Measurements from ENCODE around the gene LGALS3. TPM values are rescaled to one million over a fixed set of nuclear protein-coding genes. Genes with fewer than 3 reads are reported as not detected.

LGALS3 gene
- total RNA-seq, 1 experiment from 2014 or later: 122 TPM

DNA sequence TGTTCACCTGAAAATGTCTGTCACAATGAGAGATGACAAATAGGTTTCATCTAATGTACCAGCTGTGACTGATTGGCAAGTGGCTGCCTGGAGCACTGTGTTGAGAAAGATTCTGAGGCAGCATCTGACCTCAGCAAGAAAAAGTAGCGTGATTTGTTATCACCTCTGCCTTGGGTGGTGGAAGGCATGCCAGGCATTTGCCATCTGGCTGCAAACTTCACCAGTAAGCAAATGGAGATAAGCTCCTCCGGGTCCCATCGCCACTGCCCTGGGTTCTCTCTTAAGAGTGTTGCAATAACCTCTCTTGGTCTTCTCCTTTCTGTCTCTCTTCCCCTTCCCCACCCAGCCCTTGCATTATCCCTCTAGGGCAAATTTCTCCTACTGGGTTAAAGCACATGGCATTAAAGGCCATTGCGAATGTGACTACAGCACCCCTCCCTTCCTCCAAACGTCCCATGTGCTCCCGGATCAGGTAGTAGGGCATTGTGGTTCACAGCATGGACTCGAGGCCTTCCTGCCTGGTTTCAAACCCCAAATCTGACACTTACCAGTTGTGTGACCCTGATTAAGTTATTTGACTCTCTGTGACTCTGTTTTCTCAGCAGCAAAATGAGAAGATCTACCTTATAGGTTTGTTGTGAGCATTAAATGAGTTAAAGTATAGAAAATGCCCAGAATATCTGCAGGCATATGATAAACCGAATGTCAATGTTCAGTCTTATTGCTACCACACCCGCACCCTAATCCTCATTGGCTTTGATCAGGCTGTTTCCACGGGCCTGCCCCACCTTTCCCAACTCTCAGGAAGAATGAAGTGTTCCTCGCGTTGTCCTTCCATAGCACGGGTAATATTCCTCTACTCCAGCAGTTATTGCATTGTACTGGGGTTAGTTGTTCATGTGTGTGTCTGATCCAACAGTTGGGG lies 8.2 kb upstream of the LGALS3 start:
- no peaks in the 10 kb centered on the region for H3K9me2 ChIP-seq (ENCODE audit: insufficient read depth)
- no TSS peak for BruUV-seq (replicated peaks)
- CTCF ChIA-PET: no interaction called here
- H3K4me3 ChIP-seq: no peak overlapping the region
- peak; percentile 59 to 92 for DNase-seq
- TF ChIP-seq EZH2 (IDR thresholded peaks at IDR 0.05; ENCODE audit: low read depth): no peak
- TF ChIP-seq, protein P1, sequence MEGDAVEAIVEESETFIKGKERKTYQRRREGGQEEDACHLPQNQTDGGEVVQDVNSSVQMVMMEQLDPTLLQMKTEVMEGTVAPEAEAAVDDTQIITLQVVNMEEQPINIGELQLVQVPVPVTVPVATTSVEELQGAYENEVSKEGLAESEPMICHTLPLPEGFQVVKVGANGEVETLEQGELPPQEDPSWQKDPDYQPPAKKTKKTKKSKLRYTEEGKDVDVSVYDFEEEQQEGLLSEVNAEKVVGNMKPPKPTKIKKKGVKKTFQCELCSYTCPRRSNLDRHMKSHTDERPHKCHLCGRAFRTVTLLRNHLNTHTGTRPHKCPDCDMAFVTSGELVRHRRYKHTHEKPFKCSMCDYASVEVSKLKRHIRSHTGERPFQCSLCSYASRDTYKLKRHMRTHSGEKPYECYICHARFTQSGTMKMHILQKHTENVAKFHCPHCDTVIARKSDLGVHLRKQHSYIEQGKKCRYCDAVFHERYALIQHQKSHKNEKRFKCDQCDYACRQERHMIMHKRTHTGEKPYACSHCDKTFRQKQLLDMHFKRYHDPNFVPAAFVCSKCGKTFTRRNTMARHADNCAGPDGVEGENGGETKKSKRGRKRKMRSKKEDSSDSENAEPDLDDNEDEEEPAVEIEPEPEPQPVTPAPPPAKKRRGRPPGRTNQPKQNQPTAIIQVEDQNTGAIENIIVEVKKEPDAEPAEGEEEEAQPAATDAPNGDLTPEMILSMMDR (conservative IDR thresholded peaks at IDR 0.05): no peak
- H3K9me3 ChIP-seq (ENCODE audit: insufficient read depth, low read depth): no peaks in the 10 kb centered on the region
- H3F3A ChIP-seq (ENCODE audit: insufficient read depth, low read depth): peaks cover 46% of the 10 kb centered on the region
- intact Hi-C loops (cut with micrococcal nuclease; ENCODE audit: unreplicated experiment): no loop called here
- POLR2A ChIA-PET (ENCODE audit: unreplicated experiment): interaction anchor here (0.5 to 1.0 kb wide), 4 partner anchors 8 to 436 kb away, joined by 3 to 10 read pairs (median 4); partner anchors contain the start of gene LGALS3
- H3K4me1 ChIP-seq (replicated peaks; ENCODE audit: insufficient read depth): peaks cover 65% of the 10 kb centered on the region
- no peaks in the 10 kb centered on the region for H3K79me2 ChIP-seq (ENCODE audit: low read depth)
- peak overlapping the region; percentile 76 for H3K27ac ChIP-seq
- peak overlapping the region; percentile 45 for H3K4me2 ChIP-seq
- H4K20me1 ChIP-seq (ENCODE audit: insufficient read depth): no peaks in the 10 kb centered on the region
- H3K27me3 ChIP-seq (ENCODE audit: insufficient read depth, low read depth): no peaks in the 10 kb centered on the region
- H2AFZ ChIP-seq: peak overlapping the region; percentile 62; the same call in 1 of the 2 replicates
- no peaks in the 10 kb centered on the region for H3K36me3 ChIP-seq (ENCODE audit: low read depth)

DNA sequence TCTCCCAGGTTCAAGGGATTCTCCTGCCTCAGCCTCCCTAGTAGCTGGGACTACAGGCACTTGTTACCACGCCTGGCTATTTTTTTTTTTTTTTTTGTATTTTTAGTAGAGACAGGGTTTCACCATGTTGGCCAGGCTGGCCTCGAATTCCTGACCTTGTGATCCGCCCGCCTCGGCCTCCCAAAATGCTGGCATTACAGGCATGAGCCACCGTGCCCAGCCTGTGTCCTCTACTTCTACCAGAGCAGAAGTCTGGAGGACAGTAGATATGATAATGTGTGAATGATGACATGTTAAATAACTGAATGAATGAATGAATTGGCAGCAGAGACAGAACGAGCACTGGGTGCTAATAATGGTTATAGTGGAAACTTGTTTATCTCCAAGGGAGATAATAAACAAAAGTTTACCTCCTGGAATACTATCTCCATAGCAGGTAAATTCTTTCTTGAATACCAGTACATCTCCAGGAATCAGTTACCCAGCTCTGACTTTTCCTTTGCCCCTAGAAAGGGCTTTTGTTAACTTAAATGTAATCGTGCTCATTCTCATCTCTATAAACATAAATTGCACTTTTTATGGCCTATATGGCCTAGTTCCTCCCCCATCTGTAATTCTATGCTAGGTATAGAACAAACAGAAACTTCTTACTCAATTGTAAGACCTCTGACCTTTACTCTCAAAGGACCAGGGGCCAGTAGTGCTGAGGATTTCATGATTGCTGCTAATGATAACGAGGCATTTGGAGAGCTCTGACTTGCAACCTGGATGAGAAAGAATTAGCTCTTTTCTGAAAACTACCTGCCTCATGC lies 7.2 kb upstream of the LGALS3 start:
- POLR2A ChIA-PET (ENCODE audit: unreplicated experiment): interaction anchor here (0.5 to 0.7 kb wide), 5 partner anchors 8 to 70 kb away, joined by 3 to 5 read pairs (median 4); partner anchors contain the start of gene MAPK1IP1L
- Histone ChIP-seq H3F3A (ENCODE audit: insufficient read depth, low read depth) (peaks cover 53% of the 10 kb centered on the region), H3K36me3 (ENCODE audit: low read depth) (no peaks in the 10 kb centered on the region), H2AFZ (no peak overlapping the region), H3K27me3 (ENCODE audit: insufficient read depth, low read depth) (no peaks in the 10 kb centered on the region), H4K20me1 (ENCODE audit: insufficient read depth) (no peaks in the 10 kb centered on the region), H3K9me3 (ENCODE audit: insufficient read depth, low read depth) (no peaks in the 10 kb centered on the region), H3K27ac (peak overlapping the region; percentile 76), H3K4me1 (replicated peaks; ENCODE audit: insufficient read depth) (peaks cover 75% of the 10 kb centered on the region), H3K9me2 (ENCODE audit: insufficient read depth) (no peaks in the 10 kb centered on the region), H3K4me3 (no peak overlapping the region), H3K4me2 (peak overlapping the region; percentile 67), H3K79me2 (ENCODE audit: low read depth) (no peaks in the 10 kb centered on the region)
- CTCF ChIA-PET: no interaction called here
- intact Hi-C loops (cut with micrococcal nuclease; ENCODE audit: unreplicated experiment): loop anchor here (1.0 kb wide), 2 partner anchors 14 to 19 kb away; no protein-coding TSS in a partner anchor
- TF ChIP-seq EZH2 (IDR thresholded peaks at IDR 0.05; ENCODE audit: low read depth): no peak
- TF ChIP-seq, protein P1 (conservative IDR thresholded peaks at IDR 0.05): no peak
- no TSS peak for BruUV-seq (replicated peaks)
- peak in 1 of 2 experiments; percentile 75 for DNase-seq

DNA sequence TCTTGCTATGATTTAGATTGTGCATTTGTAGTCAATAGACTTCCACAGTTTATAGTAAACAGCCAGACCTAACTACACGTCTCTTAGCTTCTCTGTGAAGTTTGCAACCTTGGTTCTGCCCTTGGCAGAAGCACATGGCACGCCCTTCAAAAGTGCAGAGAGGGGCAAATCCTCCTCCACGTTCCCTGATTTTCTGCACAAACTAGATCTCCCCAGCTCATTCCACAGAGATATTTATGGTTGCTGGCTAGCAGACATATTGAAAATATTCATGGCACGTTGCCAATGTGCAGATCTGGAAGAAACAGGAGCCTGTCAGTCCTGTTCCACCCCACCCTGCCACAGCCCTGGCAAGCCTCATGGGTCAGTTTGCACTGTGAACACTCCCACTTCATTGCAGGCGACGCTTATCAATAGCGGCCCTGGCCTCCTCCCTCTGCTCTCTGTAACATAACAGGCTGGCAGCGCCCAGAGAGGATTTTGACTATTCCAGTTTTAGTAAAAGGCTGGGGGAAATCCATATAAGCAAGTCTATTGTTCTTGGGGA lies 6.5 kb upstream of the LGALS3 start:
- no TSS peak for BruUV-seq (replicated peaks)
- no peaks in the 10 kb centered on the region for H4K20me1 ChIP-seq (ENCODE audit: insufficient read depth)
- H3K79me2 ChIP-seq (ENCODE audit: low read depth): no peaks in the 10 kb centered on the region
- intact Hi-C loops (cut with micrococcal nuclease; ENCODE audit: unreplicated experiment): loop anchor here (1.0 kb wide), 2 partner anchors 14 to 19 kb away; no protein-coding TSS in a partner anchor
- 0 out of 2 replicates have a peak overlapping the region, but pooled peaks have one; percentile 12 for H3K4me3 ChIP-seq
- no peaks in the 10 kb centered on the region for H3K36me3 ChIP-seq (ENCODE audit: low read depth)
- H3K9me3 ChIP-seq (ENCODE audit: insufficient read depth, low read depth): no peaks in the 10 kb centered on the region
- peak overlapping the region; percentile 76 for H3K27ac ChIP-seq
- H3F3A ChIP-seq (ENCODE audit: insufficient read depth, low read depth): peaks cover 60% of the 10 kb centered on the region
- H3K4me2 ChIP-seq: peak overlapping the region; percentile 67
- no peaks in the 10 kb centered on the region for H3K27me3 ChIP-seq (ENCODE audit: insufficient read depth, low read depth)
- peaks cover 82% of the 10 kb centered on the region for H3K4me1 ChIP-seq (replicated peaks; ENCODE audit: insufficient read depth)
- peak; percentile 79 to 86 for DNase-seq
- POLR2A ChIA-PET (ENCODE audit: unreplicated experiment): interaction anchor here (0.5 to 0.7 kb wide), 6 partner anchors 8 to 71 kb away, joined by 3 to 5 read pairs (median 4); partner anchors contain the start of gene MAPK1IP1L
- no peak overlapping the region for H2AFZ ChIP-seq
- TF ChIP-seq, protein P1 (conservative IDR thresholded peaks at IDR 0.05): no peak
- no peak for TF ChIP-seq EZH2 (IDR thresholded peaks at IDR 0.05; ENCODE audit: low read depth)
- CTCF ChIA-PET: no interaction called here
- no peaks in the 10 kb centered on the region for H3K9me2 ChIP-seq (ENCODE audit: insufficient read depth)
